H9 (cell line): ENCODE data around the gene LTF. TPM values are rescaled to one million over a fixed set of nuclear protein-coding genes. Genes with fewer than 3 reads are reported as not detected.

Experiments used
- DNase-seq: peaks from one replicate; pipeline ENCODE4 v3.0.0-alpha.2; 2017
- H2AFZ ChIP-seq: one replicate; pipeline ENCODE4 v1.6.1; 2013; ENCODE audit warnings: mild to moderate bottlenecking, low read length, control low read depth, moderate library complexity
- H2AK5ac ChIP-seq: 2 replicates; pipeline ENCODE4 v1.6.1; 2013; ENCODE audit warnings: low read length, control low read depth, mixed read lengths; ENCODE audit not compliant: insufficient read length
- H2BK120ac ChIP-seq: one replicate; pipeline ENCODE4 v1.6.1; 2013; ENCODE audit warnings: low read depth, mild to moderate bottlenecking, low read length, control low read depth, inconsistent platforms; ENCODE audit not compliant: poor library complexity, severe bottlenecking
- H2BK12ac ChIP-seq: 2 replicates; pipeline ENCODE4 v1.6.1; 2013; ENCODE audit warnings: low read length, control low read depth, mixed read lengths, low read depth; ENCODE audit not compliant: insufficient read length
- H2BK15ac ChIP-seq: 2 replicates; pipeline ENCODE4 v1.6.1; 2013; ENCODE audit warnings: low read depth, low read length, control low read depth
- H2BK20ac ChIP-seq: one replicate; pipeline ENCODE4 v1.6.1; 2013; ENCODE audit warnings: low read depth, mild to moderate bottlenecking, low read length, control low read depth, inconsistent platforms; ENCODE audit not compliant: poor library complexity, severe bottlenecking
- H2BK5ac ChIP-seq: 2 replicates; pipeline ENCODE4 v1.6.1; 2013; ENCODE audit warnings: low read length, control low read depth, mixed read lengths; ENCODE audit not compliant: insufficient read length
- H3K14ac ChIP-seq: 2 replicates; pipeline ENCODE4 v1.6.1; 2013; ENCODE audit warnings: low read length, control low read depth; ENCODE audit not compliant: insufficient read depth
- H3K18ac ChIP-seq: 2 replicates; pipeline ENCODE4 v1.6.1; 2013; ENCODE audit warnings: low read depth, mild to moderate bottlenecking, mixed read lengths, low read length, control low read depth; ENCODE audit not compliant: insufficient read length
- H3K23ac ChIP-seq: 2 replicates; pipeline ENCODE4 v1.6.1; 2013; ENCODE audit warnings: low read length, control low read depth, mixed read lengths, low read depth; ENCODE audit not compliant: insufficient read length
- H3K23me2 ChIP-seq: 2 replicates; pipeline ENCODE4 v1.6.1; 2013; ENCODE audit warnings: low read depth, mild to moderate bottlenecking, mixed read lengths, low read length, control low read depth; ENCODE audit not compliant: insufficient read length, poor library complexity, severe bottlenecking
- H3K27ac ChIP-seq: 2 replicates; pipeline ENCODE4 v1.5.1; 2013; ENCODE audit warnings: low read length, control low read depth, mixed read lengths, low read depth; ENCODE audit not compliant: insufficient read length
- H3K27me3 ChIP-seq: 2 replicates; pipeline ENCODE4 v1.6.1; 2013; ENCODE audit warnings: low read length, control low read depth, inconsistent platforms; ENCODE audit not compliant: insufficient read depth
- H3K4ac ChIP-seq: 2 replicates; pipeline ENCODE4 v1.6.1; 2013; ENCODE audit warnings: low read depth, mild to moderate bottlenecking, control low read depth, inconsistent platforms, low read length, moderate library complexity
- H3K4me1 ChIP-seq: 2 replicates; pipeline ENCODE4 v1.6.1; 2013; ENCODE audit warnings: low read length, control low read depth, inconsistent platforms; ENCODE audit not compliant: insufficient read depth
- H3K4me2 ChIP-seq: 2 replicates; pipeline ENCODE4 v1.6.1; 2013; ENCODE audit warnings: low read length, control low read depth, mixed read lengths; ENCODE audit not compliant: insufficient read length, insufficient read depth
- H3K56ac ChIP-seq: 2 replicates; pipeline ENCODE4 v1.6.1; 2013; ENCODE audit warnings: low read depth, mild to moderate bottlenecking, mixed read lengths, low read length, control low read depth; ENCODE audit not compliant: insufficient read length
- H3K79me1 ChIP-seq: 2 replicates; pipeline ENCODE4 v1.6.1; 2013; ENCODE audit warnings: low read depth, mild to moderate bottlenecking, moderate library complexity, low read length, control low read depth, inconsistent platforms; ENCODE audit not compliant: insufficient read depth, poor library complexity, severe bottlenecking
- H3K79me2 ChIP-seq: 2 replicates; pipeline ENCODE4 v1.6.1; 2013; ENCODE audit warnings: low read length, control low read depth, inconsistent platforms; ENCODE audit not compliant: insufficient read depth
- H3K9ac ChIP-seq: 2 replicates; pipeline ENCODE4 v1.6.1; 2013; ENCODE audit warnings: low read length, control low read depth, mixed read lengths; ENCODE audit not compliant: insufficient read length; ENCODE audit errors: extremely low read depth
- H3K9me3 ChIP-seq: one replicate; pipeline ENCODE4 v1.6.1; 2013; ENCODE audit warnings: low read depth, low read length, inconsistent platforms; ENCODE audit not compliant: control insufficient read depth
- H3T11ph ChIP-seq: one replicate; pipeline ENCODE4 v1.6.1; 2013; ENCODE audit warnings: mild to moderate bottlenecking, low read length, control low read depth, inconsistent platforms
- H4K20me1 ChIP-seq: one replicate; pipeline ENCODE4 v1.6.1; 2013; ENCODE audit not compliant: control insufficient read depth, insufficient read length, insufficient read depth
- H4K5ac ChIP-seq: 2 replicates; pipeline ENCODE4 v1.6.1; 2013; ENCODE audit warnings: low read depth, mild to moderate bottlenecking, mixed read lengths, low read length, control low read depth; ENCODE audit not compliant: insufficient read length
- H4K8ac ChIP-seq: replicated peaks from 2 replicates; pipeline ENCODE4 v1.6.1; 2013; ENCODE audit warnings: low read length, control low read depth, mixed read lengths, low read depth; ENCODE audit not compliant: insufficient read length
- H4K91ac ChIP-seq: 2 replicates; pipeline ENCODE4 v1.6.1; 2013; ENCODE audit warnings: low read depth, mild to moderate bottlenecking, moderate library complexity, mixed read lengths, low read length, control low read depth; ENCODE audit not compliant: insufficient read length
- H3K27ac Mint-ChIP-seq, 3 experiments: 2 replicates in 2 of 3; 3 replicates in 1 of 3; pipeline ENCODE4 v1.8.0; 2020 to 2021; ENCODE audit warnings: mixed read lengths in 3 of 3, mild to moderate bottlenecking in 1 of 3, moderate library complexity in 1 of 3
- H3K27me3 Mint-ChIP-seq: 2 replicates; pipeline ENCODE4 v1.8.0; 2021; ENCODE audit warnings: low read depth, mild to moderate bottlenecking, moderate library complexity, mixed read lengths
- H3K36me3 Mint-ChIP-seq, 3 experiments: 2 replicates in 2 of 3; 3 replicates in 1 of 3; pipeline ENCODE4 v1.8.0; 2020 to 2021; ENCODE audit warnings: low read depth in 3 of 3, mixed read lengths in 3 of 3; ENCODE audit not compliant: insufficient read depth in 1 of 3
- H3K4me1 Mint-ChIP-seq, 2 experiments: 2 replicates each; pipeline ENCODE4 v1.8.0; 2020; ENCODE audit warnings: mixed read lengths in 2 of 2
- H3K4me3 Mint-ChIP-seq, 2 experiments: 2 replicates in 1 of 2; 3 replicates in 1 of 2; pipeline ENCODE4 v1.8.0; 2020 to 2021; ENCODE audit warnings: mild to moderate bottlenecking in 2 of 2, mixed read lengths in 2 of 2, moderate library complexity in 1 of 2
- H3K9me3 Mint-ChIP-seq, 2 experiments: 2 replicates in 1 of 2; 3 replicates in 1 of 2; pipeline ENCODE4 v1.8.0; 2020; ENCODE audit warnings: mild to moderate bottlenecking in 2 of 2, mixed read lengths in 2 of 2, moderate library complexity in 1 of 2
- CTCF ChIP-seq: fragments of 200-600 bp; sonication (generic); conservative IDR thresholded peaks from 3 replicates; pipeline ENCODE4 v1.8.0; 2021; ENCODE audit warnings: antibody characterized with exemption, mild to moderate bottlenecking
- WGBS: extraction: QIAGEN DNeasy Blood & Tissue Kit; methylation state at CpG from one replicate; pipeline ENCODE4 v1.1.7; 2013; ENCODE audit warnings: missing lambda C conversion rate, low lambda C conversion rate, mixed read lengths; ENCODE audit not compliant: insufficient read length; ENCODE audit errors: extremely low coverage; 5-methylcytosine and 5-hydroxymethylcytosine counted together
- total RNA-seq: library from RNA; stranded (reverse); gene quantifications from 2 replicates; pipeline ENCODE4 v1.2.1, GENCODE V29; 2021

LTF gene
- total RNA-seq, 1 experiment from 2014 or later = not detected

- no peak overlapping the region for H3K27ac Mint-ChIP-seq
- H4K20me1 ChIP-seq = no peaks in the 10 kb centered on the region
These were observed 45.0 kb upstream of the LTF start for GRCh38 chr3:46509661-46510187.

More at GRCh38 chr3:46509661-46510187, 45.0 kb upstream of the LTF start:
- Histone ChIP-seq H2BK15ac (no peak overlapping the region), H3K23me2 (no peaks in the 10 kb centered on the region), H3K56ac (no peak overlapping the region), H3K79me2 (no peaks in the 10 kb centered on the region), H3T11ph (no peak overlapping the region), H3K79me1 (no peaks in the 10 kb centered on the region), H4K8ac (no peak overlapping the region), H3K27ac (no peak overlapping the region), H2AFZ (no peak overlapping the region), H3K4ac (no peak overlapping the region), H3K23ac (no peak overlapping the region), H2AK5ac (no peak overlapping the region), H2BK5ac (no peak overlapping the region), H4K91ac (no peak overlapping the region), H3K4me2 (no peak overlapping the region), H2BK12ac (no peak overlapping the region), H3K27me3 (no peaks in the 10 kb centered on the region), H2BK120ac (no peak overlapping the region), H3K14ac (no peak overlapping the region), H3K9me3 (no peaks in the 10 kb centered on the region), H4K5ac (no peak overlapping the region), H3K9ac (no peak overlapping the region), H2BK20ac (no peak overlapping the region), H3K4me1 (peaks cover 18% of the 10 kb centered on the region), H3K18ac (no peak overlapping the region)
- no CpG with 5 or more reads among the region's 4 CpGs for WGBS
- peaks cover 9% of the 10 kb centered on the region for H3K27me3 Mint-ChIP-seq
- H3K36me3 Mint-ChIP-seq = peaks cover 0 to 3% (median 0%) of the 10 kb centered on the region in 3 experiments; a peak in 3 of 7 replicates
- no peak for DNase-seq
- H3K4me3 Mint-ChIP-seq = no peak overlapping the region
- H3K4me1 Mint-ChIP-seq = peaks cover 25 to 32% of the 10 kb centered on the region in 2 experiments
- TF ChIP-seq CTCF = no peak
- H3K9me3 Mint-ChIP-seq = peaks cover 0 to 2% of the 10 kb centered on the region in 2 experiments; a peak in 1 of 5 replicates
